Medulla oblongata (tissue), 1 donor: Measurements from ENCODE around the gene SLC23A1.

Experiments
- DNase-seq: peaks from one replicate; pipeline ENCODE4 v3.0.0-alpha.2; 2015; ENCODE audit errors: extremely low spot score

The SLC23A1 gene

GRCh38 chr5:139407517-139407916 is 24.4 kb upstream of the SLC23A1 start:
- DNase-seq, result no peak

- DNase-seq, result no peak
Measured at GRCh38 chr5:139406963-139407362, 23.9 kb upstream of the SLC23A1 start.

- no peak for DNase-seq
Measured at GRCh38 chr5:139404484-139404840, 21.4 kb upstream of the SLC23A1 start.

GRCh38 chr5:139403787-139404483 is 20.8 kb upstream of the SLC23A1 start, which contains the start of gene SPATA24:
TSS of gene SPATA24 (minus strand) at chr5:139404089. CDS start at chr5:139404060, 29 bp downstream.
- peak; percentile 98 for DNase-seq

- DNase-seq, result no peak
Measured at GRCh38 chr5:139403418-139403786, 20.3 kb upstream of the SLC23A1 start.

GRCh38 chr5:139402561-139403158 is 19.6 kb upstream of the SLC23A1 start:
- DNase-seq, result no peak

GRCh38 chr5:139401546-139401945 is 18.4 kb upstream of the SLC23A1 start:
- no peak for DNase-seq

- DNase-seq, result no peak
Measured at GRCh38 chr5:139399501-139400121, 16.5 kb upstream of the SLC23A1 start.

GRCh38 chr5:139397921-139398320 is 14.8 kb upstream of the SLC23A1 start:
- no peak for DNase-seq

- no peak for DNase-seq
Measured at GRCh38 chr5:139396691-139397090, 13.6 kb upstream of the SLC23A1 start.

- no peak for DNase-seq
Measured at GRCh38 chr5:139395844-139396640, 12.9 kb upstream of the SLC23A1 start.

- no peak for DNase-seq
Measured at GRCh38 chr5:139394654-139395566, 11.8 kb upstream of the SLC23A1 start, which contains the start of gene PROB1. TSS of gene PROB1 (minus strand) at chr5:139395104. CDS start at chr5:139395081, 23 bp downstream.

GRCh38 chr5:139394123-139394653 is 11.1 kb upstream of the SLC23A1 start:
- DNase-seq, result no peak

- no peak for DNase-seq
Measured at GRCh38 chr5:139393497-139394122, 10.5 kb upstream of the SLC23A1 start.

GRCh38 chr5:139392678-139393496 is 9.8 kb upstream of the SLC23A1 start:
- no peak for DNase-seq

GRCh38 chr5:139392324-139392677 is 9.2 kb upstream of the SLC23A1 start:
- no peak for DNase-seq

GRCh38 chr5:139391570-139392323 is 8.7 kb upstream of the SLC23A1 start:
- no peak for DNase-seq

- no peak for DNase-seq
Measured at GRCh38 chr5:139390639-139391569, 7.8 kb upstream of the SLC23A1 start.
